A549 (cell line): Measurements from ENCODE around the gene RASA3. TPM values are rescaled to one million over a fixed set of nuclear protein-coding genes. Genes with fewer than 3 reads are reported as not detected.

Experiments
- ATAC-seq, 2 experiments: fragments of 200-7000 bp in 1 of 2; fragments of >200 bp in 1 of 2; cut with Nextera tagmentation in 1 of 2; cut with Tn5 transposase in 1 of 2; 3 replicates each; pipeline versions ENCODE4 v1.8.0 to v1.9.1; 2018 to 2020; ENCODE audit warnings: mild to moderate bottlenecking in 1 of 2, moderate library complexity in 1 of 2
- CTCF ChIA-PET: fragments of 300-600 bp; sonication (Branson Sonifier 250); formaldehyde crosslinking; extraction: SDS; loops from one replicate; lab custom pipeline; 2021; ENCODE audit warnings: antibody characterized with exemption, inconsistent platforms; lab: Yijun Ruan, JAX
- POLR2A ChIA-PET: fragments of 350-600 bp; formaldehyde crosslinking; extraction: SDS; loops from one replicate; lab custom pipeline; 2021; ENCODE audit warnings: antibody characterized with exemption, inconsistent platforms; lab: Yijun Ruan, JAX
- DNase-seq, 2 experiments: peaks; one replicate each; pipeline versions ENCODE4 v3.0.0 to v3.0.0-alpha.2; 2011 to 2016; ENCODE audit warnings: low read depth in 1 of 2, low spot score in 1 of 2
- FAIRE-seq: peaks from 2 replicates; lab custom pipeline; 2011; peaks lifted over from hg19 to GRCh38; lab: Jason Lieb, UNC
- H3K27ac ChIP-seq, 2 experiments: fragments of >200 bp; sonication (Bioruptor Twin); formaldehyde crosslinking; 3 replicates each; pipeline ENCODE4 v1.5.1; 2016 to 2017
- H3K4me1 ChIP-seq: fragments of >200 bp; sonication (Bioruptor Twin); formaldehyde crosslinking; 3 replicates; pipeline ENCODE4 v1.6.1; 2016
- H3K4me2 ChIP-seq: fragments of >200 bp; sonication (Bioruptor Twin); formaldehyde crosslinking; 3 replicates; pipeline ENCODE4 v1.6.1; 2016
- H3K4me3 ChIP-seq: fragments of >200 bp; sonication (Bioruptor Twin); formaldehyde crosslinking; 3 replicates; pipeline ENCODE4 v1.5.1; 2016
- H3K9me3 ChIP-seq: fragments of >200 bp; sonication (Bioruptor Twin); formaldehyde crosslinking; 3 replicates; pipeline ENCODE4 v1.6.1; 2016
- CBX8 ChIP-seq: fragments of 200-600 bp; sonication (generic); IDR thresholded peaks from 2 replicates; pipeline ENCODE4 v1.6.1; 2016
- CHD2 ChIP-seq: fragments of 150-350 bp; IDR thresholded peaks from 2 replicates; pipeline ENCODE4 v1.6.1; 2014; ENCODE audit warnings: low read length; ENCODE audit not compliant: partially characterized antibody
- CHD4 ChIP-seq: fragments of 200-600 bp; sonication (generic); IDR thresholded peaks from 2 replicates; pipeline ENCODE4 v1.6.1; 2016; ENCODE audit warnings: antibody characterized with exemption, mild to moderate bottlenecking, borderline replicate concordance
- EHMT2 ChIP-seq: fragments of 200-600 bp; sonication (generic); IDR thresholded peaks from 2 replicates; pipeline ENCODE4 v1.6.1; 2016; ENCODE audit warnings: antibody characterized with exemption, low read depth, mild to moderate bottlenecking, moderate library complexity
- FOSL2 ChIP-seq, 2 experiments: fragments of 450-650 bp in 1 of 2; fragments of >200 bp in 1 of 2; sonication (Bioruptor Twin) in 1 of 2; formaldehyde crosslinking; IDR thresholded peaks; 2 replicates each; pipeline versions ENCODE4 v1.5.0 to v1.6.1; 2016 to 2020; ENCODE audit warnings: mild to moderate bottlenecking in 1 of 2, moderate library complexity in 1 of 2
- FOXS1 ChIP-seq: fragments of 250-450 bp; sonication (Bioruptor Pico); IDR thresholded peaks from 2 replicates; pipeline ENCODE4 v1.5.0; 2020; ENCODE audit warnings: mild to moderate bottlenecking, moderate library complexity
- HOXA7 ChIP-seq: fragments of 250-450 bp; sonication (Bioruptor Pico); IDR thresholded peaks from 2 replicates; pipeline ENCODE4 v1.5.0; 2020; ENCODE audit warnings: mild to moderate bottlenecking, moderate library complexity
- JUN ChIP-seq, 2 experiments: fragments of >200 bp; sonication (Bioruptor Twin); formaldehyde crosslinking; IDR thresholded peaks; 2 replicates in 1 of 2; 3 replicates in 1 of 2; pipeline ENCODE4 v1.6.1; 2016 to 2017
- MAFK ChIP-seq: fragments of 450-650 bp; IDR thresholded peaks from 2 replicates; pipeline ENCODE4 v1.6.1; 2014; ENCODE audit not compliant: partially characterized antibody
- POLR2A ChIP-seq: IDR thresholded peaks from 2 replicates; pipeline ENCODE4 v1.6.1; 2012; ENCODE audit warnings: mild to moderate bottlenecking, low read length
- RNF2 ChIP-seq: fragments of 200-600 bp; sonication (generic); IDR thresholded peaks from 2 replicates; pipeline ENCODE4 v1.6.1; 2016; ENCODE audit warnings: low read depth, mild to moderate bottlenecking, antibody characterized with exemption, moderate library complexity, borderline replicate concordance
- SREBF2 ChIP-seq: fragments of 450-650 bp; IDR thresholded peaks from 2 replicates; pipeline ENCODE4 v1.6.1; 2014; ENCODE audit warnings: mild to moderate bottlenecking, moderate library complexity
- TP53 ChIP-seq: fragments of 250-450 bp; sonication (Bioruptor Pico); IDR thresholded peaks from 2 replicates; pipeline ENCODE4 v1.5.0; 2021; ENCODE audit warnings: mild to moderate bottlenecking, moderate library complexity
- ZNF302 ChIP-seq: fragments of 250-450 bp; sonication (Bioruptor Pico); IDR thresholded peaks from 2 replicates; pipeline ENCODE4 v1.9.0; 2021; ENCODE audit warnings: inconsistent platforms, mild to moderate bottlenecking, moderate library complexity
- WGBS: methylation state at CpG from one replicate; pipeline ENCODE4 v1.1.6; 2017; ENCODE audit errors: missing lambda C conversion rate; 5-methylcytosine and 5-hydroxymethylcytosine counted together
- polyA minus RNA-seq: library from RNA; depleted of rRNA, polyadenylated mRNA; stranded (reverse); fragments of >200 nt; gene quantifications from 2 replicates; pipeline ENCODE4 v1.2.3, GENCODE V29; 2011; rRNA and poly(A)+ RNA removed
- polyA plus RNA-seq, 4 experiments: library from polyadenylated mRNA; depleted of rRNA in 3 of 4; stranded (reverse); fragments of >200 nt; fragmentation: RNase III in 1 of 4; extraction: RNeasy Plus Mini Kit Qiagen cat#74134 plus additional on column Dnase treatment in 1 of 4; gene quantifications; 2 replicates in 3 of 4; 3 replicates in 1 of 4; pipeline ENCODE4 v1.2.3, GENCODE V29; 2011 to 2017
- TF ChIP-seq, protein P1 (sequence below): fragments of >200 bp; sonication (Bioruptor Twin); formaldehyde crosslinking; IDR thresholded peaks from 3 replicates; pipeline ENCODE4 v1.5.1; 2016
- TF ChIP-seq, protein P2 (sequence below): fragments of 200-600 bp; sonication (generic); IDR thresholded peaks from 2 replicates; pipeline ENCODE4 v1.6.1; 2016; ENCODE audit warnings: antibody characterized with exemption, mild to moderate bottlenecking, moderate library complexity
- TF ChIP-seq, protein P3 (sequence below): fragments of 450-650 bp; IDR thresholded peaks from 2 replicates; pipeline ENCODE4 v1.6.1; 2014; ENCODE audit warnings: antibody characterized with exemption
- TF ChIP-seq, protein P4 (sequence below): IDR thresholded peaks from 2 replicates; pipeline ENCODE4 v1.6.1; 2012
- TF ChIP-seq, protein P5 (sequence below): fragments of >200 bp; sonication (Bioruptor Twin); formaldehyde crosslinking; IDR thresholded peaks from 2 replicates; pipeline ENCODE4 v1.6.1; 2016

RASA3 gene, protein sequence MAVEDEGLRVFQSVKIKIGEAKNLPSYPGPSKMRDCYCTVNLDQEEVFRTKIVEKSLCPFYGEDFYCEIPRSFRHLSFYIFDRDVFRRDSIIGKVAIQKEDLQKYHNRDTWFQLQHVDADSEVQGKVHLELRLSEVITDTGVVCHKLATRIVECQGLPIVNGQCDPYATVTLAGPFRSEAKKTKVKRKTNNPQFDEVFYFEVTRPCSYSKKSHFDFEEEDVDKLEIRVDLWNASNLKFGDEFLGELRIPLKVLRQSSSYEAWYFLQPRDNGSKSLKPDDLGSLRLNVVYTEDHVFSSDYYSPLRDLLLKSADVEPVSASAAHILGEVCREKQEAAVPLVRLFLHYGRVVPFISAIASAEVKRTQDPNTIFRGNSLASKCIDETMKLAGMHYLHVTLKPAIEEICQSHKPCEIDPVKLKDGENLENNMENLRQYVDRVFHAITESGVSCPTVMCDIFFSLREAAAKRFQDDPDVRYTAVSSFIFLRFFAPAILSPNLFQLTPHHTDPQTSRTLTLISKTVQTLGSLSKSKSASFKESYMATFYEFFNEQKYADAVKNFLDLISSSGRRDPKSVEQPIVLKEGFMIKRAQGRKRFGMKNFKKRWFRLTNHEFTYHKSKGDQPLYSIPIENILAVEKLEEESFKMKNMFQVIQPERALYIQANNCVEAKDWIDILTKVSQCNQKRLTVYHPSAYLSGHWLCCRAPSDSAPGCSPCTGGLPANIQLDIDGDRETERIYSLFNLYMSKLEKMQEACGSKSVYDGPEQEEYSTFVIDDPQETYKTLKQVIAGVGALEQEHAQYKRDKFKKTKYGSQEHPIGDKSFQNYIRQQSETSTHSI
- 4.3 TPM in 2 replicates for polyA plus RNA-seq (2011; rRNA removed)
- polyA plus RNA-seq (2012; cell fraction: cytosol; rRNA removed): 5.9 and 7.2 TPM in 2 replicates
- polyA plus RNA-seq (2012; cell fraction: nucleus; rRNA removed): 9.6 and 9.8 TPM in 2 replicates
- polyA plus RNA-seq (2017; fragmentation: RNase III; extraction: RNeasy Plus Mini Kit Qiagen cat#74134 plus additional on column Dnase treatment): 6.6 to 7.6 TPM (median 6.7 TPM) in 3 replicates
- 3.5 and 3.9 TPM in 2 replicates for polyA minus RNA-seq

DNA sequence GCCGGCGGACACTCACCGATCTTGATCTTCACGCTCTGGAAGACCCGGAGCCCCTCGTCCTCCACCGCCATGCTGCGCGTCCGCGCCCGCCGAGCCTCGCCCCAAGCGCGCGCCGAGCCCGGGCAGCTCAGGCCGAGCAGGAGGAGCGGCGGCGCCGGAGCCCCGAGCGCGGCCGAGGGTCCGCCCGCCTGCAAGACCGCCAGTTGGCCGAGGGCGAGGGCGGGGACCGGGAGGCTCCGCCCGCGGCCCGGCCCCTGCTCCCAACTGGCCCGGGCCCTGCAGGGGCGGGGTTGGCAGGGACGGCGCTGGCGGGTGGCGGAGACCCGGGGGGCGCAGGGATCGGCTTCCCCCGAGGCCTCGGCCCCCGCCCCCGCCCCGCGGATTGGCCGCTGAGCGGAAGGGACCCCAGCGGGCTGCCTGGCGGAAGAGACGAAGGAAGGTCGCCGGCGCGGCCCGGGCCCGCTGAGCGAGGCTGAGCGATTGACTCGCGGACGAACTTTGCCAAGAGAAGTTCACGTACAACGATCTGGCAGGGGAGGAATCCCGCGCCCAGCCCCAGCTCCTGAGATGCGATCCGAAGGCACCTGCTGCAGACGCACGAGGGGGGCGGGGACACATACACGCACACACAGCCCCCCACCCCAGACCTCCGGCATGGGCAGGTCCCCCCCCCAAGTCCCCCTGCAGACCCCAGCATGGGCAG is at the start of gene RASA3:
Gene RASA3, minus strand, starts transcription at position 205 of the 703 bp plus-strand sequence. Its CDS starts 134 bp downstream, at position 71.
- H3K4me3 ChIP-seq: peak within 1 kb of the TSS; percentile 94
- TF ChIP-seq RNF2 (no peak), POLR2A (peak; percentile 42), ZNF302 (CRISPR knock-in tag) (no peak), HOXA7 (CRISPR knock-in tag) (no peak), MAFK (no peak), CBX8 (no peak)
- TF ChIP-seq, protein P1, sequence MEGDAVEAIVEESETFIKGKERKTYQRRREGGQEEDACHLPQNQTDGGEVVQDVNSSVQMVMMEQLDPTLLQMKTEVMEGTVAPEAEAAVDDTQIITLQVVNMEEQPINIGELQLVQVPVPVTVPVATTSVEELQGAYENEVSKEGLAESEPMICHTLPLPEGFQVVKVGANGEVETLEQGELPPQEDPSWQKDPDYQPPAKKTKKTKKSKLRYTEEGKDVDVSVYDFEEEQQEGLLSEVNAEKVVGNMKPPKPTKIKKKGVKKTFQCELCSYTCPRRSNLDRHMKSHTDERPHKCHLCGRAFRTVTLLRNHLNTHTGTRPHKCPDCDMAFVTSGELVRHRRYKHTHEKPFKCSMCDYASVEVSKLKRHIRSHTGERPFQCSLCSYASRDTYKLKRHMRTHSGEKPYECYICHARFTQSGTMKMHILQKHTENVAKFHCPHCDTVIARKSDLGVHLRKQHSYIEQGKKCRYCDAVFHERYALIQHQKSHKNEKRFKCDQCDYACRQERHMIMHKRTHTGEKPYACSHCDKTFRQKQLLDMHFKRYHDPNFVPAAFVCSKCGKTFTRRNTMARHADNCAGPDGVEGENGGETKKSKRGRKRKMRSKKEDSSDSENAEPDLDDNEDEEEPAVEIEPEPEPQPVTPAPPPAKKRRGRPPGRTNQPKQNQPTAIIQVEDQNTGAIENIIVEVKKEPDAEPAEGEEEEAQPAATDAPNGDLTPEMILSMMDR: no peak
- TF ChIP-seq, protein P2, sequence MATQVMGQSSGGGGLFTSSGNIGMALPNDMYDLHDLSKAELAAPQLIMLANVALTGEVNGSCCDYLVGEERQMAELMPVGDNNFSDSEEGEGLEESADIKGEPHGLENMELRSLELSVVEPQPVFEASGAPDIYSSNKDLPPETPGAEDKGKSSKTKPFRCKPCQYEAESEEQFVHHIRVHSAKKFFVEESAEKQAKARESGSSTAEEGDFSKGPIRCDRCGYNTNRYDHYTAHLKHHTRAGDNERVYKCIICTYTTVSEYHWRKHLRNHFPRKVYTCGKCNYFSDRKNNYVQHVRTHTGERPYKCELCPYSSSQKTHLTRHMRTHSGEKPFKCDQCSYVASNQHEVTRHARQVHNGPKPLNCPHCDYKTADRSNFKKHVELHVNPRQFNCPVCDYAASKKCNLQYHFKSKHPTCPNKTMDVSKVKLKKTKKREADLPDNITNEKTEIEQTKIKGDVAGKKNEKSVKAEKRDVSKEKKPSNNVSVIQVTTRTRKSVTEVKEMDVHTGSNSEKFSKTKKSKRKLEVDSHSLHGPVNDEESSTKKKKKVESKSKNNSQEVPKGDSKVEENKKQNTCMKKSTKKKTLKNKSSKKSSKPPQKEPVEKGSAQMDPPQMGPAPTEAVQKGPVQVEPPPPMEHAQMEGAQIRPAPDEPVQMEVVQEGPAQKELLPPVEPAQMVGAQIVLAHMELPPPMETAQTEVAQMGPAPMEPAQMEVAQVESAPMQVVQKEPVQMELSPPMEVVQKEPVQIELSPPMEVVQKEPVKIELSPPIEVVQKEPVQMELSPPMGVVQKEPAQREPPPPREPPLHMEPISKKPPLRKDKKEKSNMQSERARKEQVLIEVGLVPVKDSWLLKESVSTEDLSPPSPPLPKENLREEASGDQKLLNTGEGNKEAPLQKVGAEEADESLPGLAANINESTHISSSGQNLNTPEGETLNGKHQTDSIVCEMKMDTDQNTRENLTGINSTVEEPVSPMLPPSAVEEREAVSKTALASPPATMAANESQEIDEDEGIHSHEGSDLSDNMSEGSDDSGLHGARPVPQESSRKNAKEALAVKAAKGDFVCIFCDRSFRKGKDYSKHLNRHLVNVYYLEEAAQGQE: no peak
- DNase-seq (peak; percentile 54 to 72), ATAC-seq (peak; percentile 89 to 95), FAIRE-seq (no peak)
- H3K4me1 ChIP-seq: 0 out of 3 replicates have a peak, but pooled peaks cover 6% of the 10 kb centered on the region
- WGBS: 0% methylated on average over 3 of the region's 81 CpGs
- CTCF ChIA-PET: no interaction called here
- H3K9me3 ChIP-seq: no peaks in the 10 kb centered on the region
- H3K27ac ChIP-seq: peak within 1 kb of the TSS; percentile 74 to 88
- POLR2A ChIA-PET: interaction anchor here (1.4 kb wide), 1 partner anchor 14 kb away, joined by 3 read pairs; no protein-coding TSS in a partner anchor
- peak within 1 kb of the TSS; percentile 90 for H3K4me2 ChIP-seq

DNA sequence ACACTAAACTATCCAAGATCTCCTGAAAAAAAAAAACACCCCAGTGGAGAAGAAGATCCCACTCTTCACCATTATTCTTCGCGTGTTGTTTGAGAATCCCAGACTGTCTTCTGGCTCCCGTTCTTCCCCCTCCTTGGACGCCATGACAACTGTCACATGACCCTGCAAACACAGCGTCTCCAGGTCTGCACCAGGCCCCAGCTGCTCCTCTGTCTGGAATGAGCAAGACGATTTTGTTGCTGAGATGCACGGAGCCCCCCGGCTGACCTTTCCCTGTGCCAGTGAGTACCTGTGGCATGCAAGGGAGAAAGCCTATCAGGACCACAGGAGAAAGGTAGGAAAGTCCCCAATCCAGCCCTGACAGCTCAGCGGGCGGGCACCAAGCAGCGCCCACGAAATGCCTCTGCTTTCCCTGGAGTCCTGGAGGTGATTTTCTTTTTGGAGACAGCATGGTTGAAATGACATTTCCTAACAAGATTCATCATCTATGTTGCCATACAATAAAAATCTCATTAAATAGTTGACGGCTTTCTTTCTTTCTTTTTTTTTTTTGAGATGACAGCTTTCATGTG is 46.8 kb upstream of the RASA3 start, which contains the start of gene CFAP97D2:
Gene CFAP97D2, plus strand, starts transcription at position 171 of the 572 bp plus-strand sequence. Its CDS starts 74 bp downstream, at position 245.
- WGBS: 63% methylated on average over 13 of the region's 13 CpGs
- no peak for ATAC-seq
- DNase-seq: no peak
- TF ChIP-seq TP53 (CRISPR knock-in tag) (no peak), EHMT2 (no peak), ZNF302 (CRISPR knock-in tag) (no peak), JUN (IDR thresholded peaks at IDR 0.05) (no peak), FOSL2 (IDR thresholded peaks at IDR 0.05) (no peak), FOSL2 (CRISPR knock-in tag; IDR thresholded peaks at IDR 0.05) (no peak), CBX8 (no peak), CHD4 (no peak), FOXS1 (CRISPR knock-in tag) (no peak), SREBF2 (no peak), RNF2 (no peak), CHD2 (no peak)
- TF ChIP-seq, protein P3, sequence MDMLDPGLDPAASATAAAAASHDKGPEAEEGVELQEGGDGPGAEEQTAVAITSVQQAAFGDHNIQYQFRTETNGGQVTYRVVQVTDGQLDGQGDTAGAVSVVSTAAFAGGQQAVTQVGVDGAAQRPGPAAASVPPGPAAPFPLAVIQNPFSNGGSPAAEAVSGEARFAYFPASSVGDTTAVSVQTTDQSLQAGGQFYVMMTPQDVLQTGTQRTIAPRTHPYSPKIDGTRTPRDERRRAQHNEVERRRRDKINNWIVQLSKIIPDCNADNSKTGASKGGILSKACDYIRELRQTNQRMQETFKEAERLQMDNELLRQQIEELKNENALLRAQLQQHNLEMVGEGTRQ: no peak
- TF ChIP-seq, protein P4, sequence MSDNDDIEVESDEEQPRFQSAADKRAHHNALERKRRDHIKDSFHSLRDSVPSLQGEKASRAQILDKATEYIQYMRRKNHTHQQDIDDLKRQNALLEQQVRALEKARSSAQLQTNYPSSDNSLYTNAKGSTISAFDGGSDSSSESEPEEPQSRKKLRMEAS: no peak
- TF ChIP-seq, protein P5, sequence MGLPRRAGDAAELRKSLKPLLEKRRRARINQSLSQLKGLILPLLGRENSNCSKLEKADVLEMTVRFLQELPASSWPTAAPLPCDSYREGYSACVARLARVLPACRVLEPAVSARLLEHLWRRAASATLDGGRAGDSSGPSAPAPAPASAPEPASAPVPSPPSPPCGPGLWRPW: no peak
- FAIRE-seq: no peak
- H3K9me3 ChIP-seq: no peaks in the 10 kb centered on the region
- POLR2A ChIA-PET: no interaction called here
- no peak within 1 kb of the TSS for H3K27ac ChIP-seq
- H3K4me3 ChIP-seq: no peak within 1 kb of the TSS
- CTCF ChIA-PET: no interaction called here
- no peaks in the 10 kb centered on the region for H3K4me1 ChIP-seq
- H3K4me2 ChIP-seq: no peak within 1 kb of the TSS
